ENCODE measurements around the gene HOXD4. TPM values are rescaled to one million over a fixed set of nuclear protein-coding genes. Genes with fewer than 3 reads are reported as not detected.

HOXD4 gene
- total and polyA plus RNA-seq, 2 of the 4 experiments (the other 2 are of a cell fraction): not detected

DNA sequence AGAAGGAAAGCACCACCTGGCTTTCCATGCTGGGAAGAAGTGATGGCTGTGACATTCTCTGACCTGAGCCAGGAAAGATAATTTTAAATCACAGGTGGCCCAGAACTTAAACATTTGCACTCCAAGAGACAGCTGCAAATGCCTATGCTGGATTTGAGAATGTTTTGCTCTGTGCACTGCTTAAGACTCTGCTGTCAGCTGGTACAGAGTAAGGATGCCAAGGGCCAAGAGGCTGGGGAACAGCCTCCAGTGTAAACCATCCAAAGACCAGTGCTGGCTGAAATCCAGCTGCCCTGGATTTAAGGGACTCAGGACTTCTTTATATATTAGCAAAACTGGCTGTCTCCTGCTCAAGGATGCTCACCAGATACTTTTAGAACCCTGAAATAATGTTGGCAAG, 18.0 kb upstream of the HOXD4 start:
- ChIA-PET POLR2A (ENCODE audit: unreplicated experiment) (no interaction called here), CTCF (interaction anchor here (1.2 to 3.1 kb wide), 3 partner anchors 321 to 504 kb away, joined by 4 to 23 read pairs (median 9); no protein-coding TSS in a partner anchor)
- in situ Hi-C loops (cut with MboI; ENCODE audit: low sequenced_read_pairs): no loop called here
- H3K23ac ChIP-seq (ENCODE audit: low read depth, low read length): no peak overlapping the region
- H3K56ac ChIP-seq (ENCODE audit: extremely low read depth, insufficient read depth, low read length): no peak overlapping the region
- DNase-seq: no peak
- no peak overlapping the region for H2BK5ac ChIP-seq (ENCODE audit: low read depth, low read length, poor library complexity, severe bottlenecking)
- no peak overlapping the region for H2AFZ ChIP-seq (replicated peaks; ENCODE audit: low read length, poor library complexity)
- no peak overlapping the region for H2BK20ac ChIP-seq (ENCODE audit: low read depth, low read length)
- BruUV-seq (replicated peaks): no TSS peak
- no peak overlapping the region for H2BK120ac ChIP-seq (ENCODE audit: low read depth, low read length)
- H3K4ac ChIP-seq (ENCODE audit: low read depth, low read length): no peak overlapping the region
- no peak overlapping the region for H2BK15ac ChIP-seq (ENCODE audit: low read depth, low read length)
- no peaks in the 10 kb centered on the region for H3K79me1 ChIP-seq (ENCODE audit: low read depth in 1 of 2, low read length in 2 of 2)
- no peak overlapping the region for H3K4me3 ChIP-seq (ENCODE audit: insufficient read depth, low read depth, low read length)
- TF ChIP-seq CEBPB (IDR thresholded peaks at IDR 0.05; ENCODE audit: low read depth, low read length) (no peak), MAFK (IDR thresholded peaks at IDR 0.05; ENCODE audit: low read depth, low read length) (no peak), FOS (IDR thresholded peaks at IDR 0.05; ENCODE audit: low read depth, low read length) (no peak), BHLHE40 (IDR thresholded peaks at IDR 0.05; ENCODE audit: low read depth, low read length) (no peak), POLR2A (IDR thresholded peaks at IDR 0.05; ENCODE audit: low read depth, low read length) (no peak), MXI1 (IDR thresholded peaks at IDR 0.05; ENCODE audit: borderline replicate concordance, low read depth, low read length) (no peak), RAD21 (IDR thresholded peaks at IDR 0.05; ENCODE audit: low read length) (no peak), RCOR1 (IDR thresholded peaks at IDR 0.05; ENCODE audit: insufficient replicate concordance, low read length) (no peak), CHD1 (IDR thresholded peaks at IDR 0.05; ENCODE audit: low read depth, low read length) (no peak), MAZ (IDR thresholded peaks at IDR 0.05; ENCODE audit: borderline replicate concordance, low read depth, low read length) (no peak), RFX5 (IDR thresholded peaks at IDR 0.05; ENCODE audit: low read depth, low read length) (no peak), SMC3 (IDR thresholded peaks at IDR 0.05; ENCODE audit: low read depth, low read length) (no peak), NFE2L2 (IDR thresholded peaks at IDR 0.05; ENCODE audit: low read depth, low read length) (no peak)
- TF ChIP-seq, protein P1, sequence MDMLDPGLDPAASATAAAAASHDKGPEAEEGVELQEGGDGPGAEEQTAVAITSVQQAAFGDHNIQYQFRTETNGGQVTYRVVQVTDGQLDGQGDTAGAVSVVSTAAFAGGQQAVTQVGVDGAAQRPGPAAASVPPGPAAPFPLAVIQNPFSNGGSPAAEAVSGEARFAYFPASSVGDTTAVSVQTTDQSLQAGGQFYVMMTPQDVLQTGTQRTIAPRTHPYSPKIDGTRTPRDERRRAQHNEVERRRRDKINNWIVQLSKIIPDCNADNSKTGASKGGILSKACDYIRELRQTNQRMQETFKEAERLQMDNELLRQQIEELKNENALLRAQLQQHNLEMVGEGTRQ (IDR thresholded peaks at IDR 0.05; ENCODE audit: low read depth, low read length): no peak
- TF ChIP-seq, protein P2, sequence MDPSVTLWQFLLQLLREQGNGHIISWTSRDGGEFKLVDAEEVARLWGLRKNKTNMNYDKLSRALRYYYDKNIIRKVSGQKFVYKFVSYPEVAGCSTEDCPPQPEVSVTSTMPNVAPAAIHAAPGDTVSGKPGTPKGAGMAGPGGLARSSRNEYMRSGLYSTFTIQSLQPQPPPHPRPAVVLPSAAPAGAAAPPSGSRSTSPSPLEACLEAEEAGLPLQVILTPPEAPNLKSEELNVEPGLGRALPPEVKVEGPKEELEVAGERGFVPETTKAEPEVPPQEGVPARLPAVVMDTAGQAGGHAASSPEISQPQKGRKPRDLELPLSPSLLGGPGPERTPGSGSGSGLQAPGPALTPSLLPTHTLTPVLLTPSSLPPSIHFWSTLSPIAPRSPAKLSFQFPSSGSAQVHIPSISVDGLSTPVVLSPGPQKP (IDR thresholded peaks at IDR 0.05; ENCODE audit: borderline replicate concordance, low read depth, low read length): no peak
- TF ChIP-seq, protein P3, sequence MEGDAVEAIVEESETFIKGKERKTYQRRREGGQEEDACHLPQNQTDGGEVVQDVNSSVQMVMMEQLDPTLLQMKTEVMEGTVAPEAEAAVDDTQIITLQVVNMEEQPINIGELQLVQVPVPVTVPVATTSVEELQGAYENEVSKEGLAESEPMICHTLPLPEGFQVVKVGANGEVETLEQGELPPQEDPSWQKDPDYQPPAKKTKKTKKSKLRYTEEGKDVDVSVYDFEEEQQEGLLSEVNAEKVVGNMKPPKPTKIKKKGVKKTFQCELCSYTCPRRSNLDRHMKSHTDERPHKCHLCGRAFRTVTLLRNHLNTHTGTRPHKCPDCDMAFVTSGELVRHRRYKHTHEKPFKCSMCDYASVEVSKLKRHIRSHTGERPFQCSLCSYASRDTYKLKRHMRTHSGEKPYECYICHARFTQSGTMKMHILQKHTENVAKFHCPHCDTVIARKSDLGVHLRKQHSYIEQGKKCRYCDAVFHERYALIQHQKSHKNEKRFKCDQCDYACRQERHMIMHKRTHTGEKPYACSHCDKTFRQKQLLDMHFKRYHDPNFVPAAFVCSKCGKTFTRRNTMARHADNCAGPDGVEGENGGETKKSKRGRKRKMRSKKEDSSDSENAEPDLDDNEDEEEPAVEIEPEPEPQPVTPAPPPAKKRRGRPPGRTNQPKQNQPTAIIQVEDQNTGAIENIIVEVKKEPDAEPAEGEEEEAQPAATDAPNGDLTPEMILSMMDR (conservative IDR thresholded peaks at IDR 0.05; ENCODE audit: low read depth, low read length): no peak
- no peak overlapping the region for H3K9ac ChIP-seq (ENCODE audit: low read depth, low read length)
- H3K4me2 ChIP-seq (ENCODE audit: low read depth, low read length): no peak overlapping the region
- H4K20me1 ChIP-seq (ENCODE audit: insufficient read depth, low read length): no peaks in the 10 kb centered on the region
- H3K9me1 ChIP-seq (ENCODE audit: insufficient read depth, low read length): no peaks in the 10 kb centered on the region
- H4K8ac ChIP-seq (ENCODE audit: low read depth in 2 of 2, low read length in 2 of 2): no peak overlapping the region
- no peak for ATAC-seq (ENCODE audit: low read depth)
- no peak overlapping the region for H3K14ac ChIP-seq (replicated peaks; ENCODE audit: low read depth, low read length)
- H4K91ac ChIP-seq (ENCODE audit: insufficient read depth, low read depth, low read length): no peak overlapping the region
- H2AK9ac ChIP-seq (replicated peaks; ENCODE audit: low read depth, low read length, poor library complexity): no peak overlapping the region
- no peak overlapping the region for H3K18ac ChIP-seq (ENCODE audit: low read depth, low read length)
- no peak overlapping the region for H3K27ac ChIP-seq (ENCODE audit: insufficient read depth, low read length)
- no peak overlapping the region for H4K5ac ChIP-seq (ENCODE audit: low read depth, low read length)
- dilution Hi-C loops (cut with HindIII; ENCODE audit: low sequenced_read_pairs, unreplicated experiment): no loop called here
- no peaks in the 10 kb centered on the region for H3K4me1 ChIP-seq (ENCODE audit: control insufficient read depth, insufficient read depth, low read length)
- no peaks in the 10 kb centered on the region for H3K36me3 ChIP-seq (ENCODE audit: control insufficient read depth, insufficient read depth, low read length)
- peaks cover 1% of the 10 kb centered on the region for H3K9me3 ChIP-seq (ENCODE audit: control insufficient read depth, insufficient read depth, low read length)
- H2AK5ac ChIP-seq (ENCODE audit: low read depth, low read length): no peak overlapping the region
- H3K27me3 ChIP-seq (ENCODE audit: control insufficient read depth, insufficient read depth, low read length): peaks cover 93% of the 10 kb centered on the region
- intact Hi-C loops (cut with micrococcal nuclease): no loop called here
